Heart right ventricle (tissue), 16 donors: ENCODE results near the gene BCORL1. TPM values are rescaled to one million over a fixed set of nuclear protein-coding genes. Genes with fewer than 3 reads are reported as not detected.

Experiments
- ATAC-seq, 8 donors: fragments of 200-7000 bp; cut with Tn5 transposase; one replicate each; pipeline ENCODE4 v1.9.1; 2020; ENCODE audit warnings: mild to moderate bottlenecking in 8 of 8, moderate library complexity in 8 of 8, moderate number of reproducible peaks in 1 of 8
- DNase-seq, 2 donors: peaks; one replicate each; pipeline ENCODE4 v3.0.0-alpha.2; 2020
- H3K27ac ChIP-seq, 10 donors: fragments of 200-600 bp; sonication (generic) in 2 of 10; one replicate each; pipeline versions ENCODE4 v1.5.0 to v1.8.0; 2020 to 2022; ENCODE audit warnings: mild to moderate bottlenecking in 3 of 10
- H3K27me3 ChIP-seq, 7 donors: fragments of 200-600 bp; one replicate each; pipeline ENCODE4 v1.8.0; 2021 to 2022; ENCODE audit warnings: mild to moderate bottlenecking in 2 of 7
- H3K36me3 ChIP-seq, 9 donors: fragments of 200-600 bp; sonication (generic) in 1 of 9; one replicate each; pipeline versions ENCODE4 v1.5.0 to v1.8.0; 2020 to 2022; ENCODE audit warnings: mild to moderate bottlenecking in 2 of 9
- H3K4me1 ChIP-seq, 9 donors: fragments of 200-600 bp; sonication (generic) in 1 of 9; one replicate each; pipeline versions ENCODE4 v1.5.0 to v1.8.0; 2020 to 2022; ENCODE audit warnings: mild to moderate bottlenecking in 4 of 9
- H3K4me3 ChIP-seq, 10 donors: fragments of 200-600 bp; sonication (generic) in 2 of 10; one replicate each; pipeline versions ENCODE4 v1.5.0 to v1.8.0; 2020 to 2022; ENCODE audit warnings: mild to moderate bottlenecking in 7 of 10, moderate library complexity in 2 of 10
- H3K9me3 ChIP-seq, 11 donors: fragments of 200-600 bp in 10 of 11; sonication (generic) in 2 of 11; one replicate each; pipeline versions ENCODE4 v1.5.0 to v1.8.0; 2013 to 2022; ENCODE audit warnings: mild to moderate bottlenecking in 2 of 11, control low read depth in 1 of 11, moderate library complexity in 1 of 11
- CTCF ChIP-seq, 9 donors: fragments of 200-600 bp; sonication (generic) in 2 of 9; IDR thresholded peaks; one replicate each; pipeline versions ENCODE4 v1.5.0 to v1.8.0; 2021 to 2022; ENCODE audit warnings: antibody characterized with exemption in 9 of 9, mild to moderate bottlenecking in 5 of 9, moderate library complexity in 1 of 9
- WGBS, 2 donors: extraction: QIAGEN DNeasy Blood & Tissue Kit; methylation state at CpG; one replicate each; pipeline ENCODE4 v1.1.7; 2013; ENCODE audit warnings: inconsistent platforms in 1 of 2; 5-methylcytosine and 5-hydroxymethylcytosine counted together
- intact Hi-C, 10 donors: fragments of 100-400 bp; cut with DNase I; formaldehyde crosslinking; loops; one replicate each; pipeline versions ENCODE4 v1.11.1 to v1.14.2; 2022
- polyA plus RNA-seq, 2 donors: library from polyadenylated mRNA; stranded (reverse); fragments of 200-250 nt; gene quantifications; one replicate each; pipeline ENCODE4 v1.2.3, GENCODE V29; 2013
- total RNA-seq, 10 donors: library from RNA; stranded (reverse); fragmentation: NEBNext Ultra II Directional in 3 of 10; extraction: Animal tissue kit (Norgen Biotek cat#: 25700) in 3 of 10; gene quantifications; one replicate each; pipeline versions ENCODE4 v1.2.1 to v1.2.4, GENCODE V29; 2021 to 2023
- donor health status: Arrhythmogenic right ventricular cardiomyopathy.
- donor health status: ischemic (EF 13 %, LVEDD 7.1; RV severe dilation, severe dysfunction).
- donor health status: healthy with polysubstance abuse.
- donor health status: DM: no; HTN: yes; CAD: no.
- donor health status: DM: no; HTN: no; CAD: no.
- donor health status: ischemic (EF 25% LVEDD 6.9; RV normal size, moderate dysfunction).
- donor health status: ischemic (EF 25% LVEDD 5.7; RV mildly dilated, moderate dysfunction).
- donor health status: healthy.
- donor health status: DM: yes; HTN: yes; CAD: no.
- donor health status: Ischemic cardiomyopathy.
- donor health status: ischemic (EF 35%, LVEDD 5.7; RV mildly dilated, moderate dysfunction).
- donor health status: nonischemic (EF 11% LVEDD 7.7; RV severe dilation, severe dysfunction).
- donor health status: DM: yes; HTN: yes; CAD: no.
- donor health status: PGD.
- donor health status: ischemic (EF 29% LVEDD 5.4; RV normal size, mild dysfunction).
- donor health status: nonischemic (EF 23%, LVEDD 6.1; RV moderate dilation, normal function).

BCORL1 gene
- total and polyA plus RNA-seq, 12 donors = 2.1 to 12.8 (median 7.8) TPM

- Histone ChIP-seq H3K27me3 (peaks cover 0 to 11% (median 0%) of the 10 kb centered on the region in 7 donors), H3K27ac (peak overlapping the region in 4 of 10 donors; percentile 62 to 85 (median 70)), H3K36me3 (peaks cover 0 to 11% (median 0%) of the 10 kb centered on the region in 9 donors), H3K9me3 (no peaks in the 10 kb centered on the region), H3K4me1 (peaks cover 0 to 65% (median 23%) of the 10 kb centered on the region in 9 donors), H3K4me3 (no peak overlapping the region)
- DNase-seq = no peak
- no peak for TF ChIP-seq CTCF (IDR thresholded peaks at IDR 0.05)
- WGBS, 2 donors = 71 to 73% methylated on average over 7 of the region's 7 CpGs
- intact Hi-C loops = loop anchor here in 7 of 10 donors (2.0 to 5.0 kb wide), 5 partner anchors 34 to 109 kb away; partner anchors contain the start of gene AIFM1 (in 1 of the 7)
- ATAC-seq = no peak
Observed at GRCh38 chrX:130083107-130083490, 100.7 kb downstream of the BCORL1 start.

- Histone ChIP-seq H3K4me1 (peaks cover 0 to 72% (median 23%) of the 10 kb centered on the region in 9 donors), H3K9me3 (no peaks in the 10 kb centered on the region), H3K27ac (peak overlapping the region in 5 of 10 donors; percentile 22 to 85 (median 74)), H3K27me3 (peaks cover 0 to 11% (median 0%) of the 10 kb centered on the region in 7 donors), H3K4me3 (peak overlapping the region in 1 of 10 donors; percentile 37), H3K36me3 (peaks cover 0 to 11% (median 0%) of the 10 kb centered on the region in 9 donors)
- ATAC-seq = no peak
- intact Hi-C loops = loop anchor here in 7 of 10 donors (2.0 to 5.0 kb wide), 5 partner anchors 33 to 108 kb away; partner anchors contain the start of gene AIFM1 (in 1 of the 7)
- DNase-seq = no peak
- WGBS, 2 donors = 88 to 91% methylated on average over 15 of the region's 15 CpGs
- no peak for TF ChIP-seq CTCF (IDR thresholded peaks at IDR 0.05)
Observed at GRCh38 chrX:130083656-130084382, 101.4 kb downstream of the BCORL1 start.

GRCh38 chrX:130084631-130085237 lies 102.3 kb downstream of the BCORL1 start:
- WGBS, 2 donors = 74 to 78% methylated on average over 9 of the region's 9 CpGs
- ATAC-seq = no peak
- Histone ChIP-seq H3K27ac (peak overlapping the region in 8 of 10 donors; percentile 23 to 83 (median 67)), H3K27me3 (peaks cover 0 to 6% (median 0%) of the 10 kb centered on the region in 7 donors), H3K9me3 (no peaks in the 10 kb centered on the region), H3K4me3 (peak overlapping the region in 1 of 10 donors; percentile 37), H3K36me3 (peaks cover 0 to 6% (median 0%) of the 10 kb centered on the region in 9 donors), H3K4me1 (peaks cover 0 to 82% (median 23%) of the 10 kb centered on the region in 9 donors)
- no peak for DNase-seq
- TF ChIP-seq CTCF (IDR thresholded peaks at IDR 0.05) = no peak
- intact Hi-C loops = loop anchor here in 7 of 10 donors (5.0 kb wide), 4 partner anchors 33 to 108 kb away; partner anchors contain the start of gene AIFM1 (in 1 of the 7)
